ENCODE measurements around the gene KRTAP5-1.
"Not testable (repeated sequence)": the region's sequence is repeated elsewhere in the genome, so short reads cannot be mapped to it uniquely, and the experiment has no call there.

KRTAP5-1 gene

GRCh38 chr11:1601663-1602062 is 16.6 kb upstream of the KRTAP5-1 start:
- POLR2A ChIA-PET; H3K4me3 ChIP-seq (ENCODE audit: control insufficient read depth in 1 of 7, extremely low read depth in 1 of 7, insufficient read depth in 4 of 7, low read depth in 2 of 7, low read length in 6 of 7); H3K27ac ChIP-seq (ENCODE audit: insufficient read depth in 1 of 2, low read depth in 1 of 2, low read length in 2 of 2, poor library complexity in 1 of 2, severe bottlenecking in 2 of 2); H3K36me3 ChIP-seq (ENCODE audit: control insufficient read depth in 4 of 4, insufficient read depth in 4 of 4, low read length in 3 of 4); CTCF ChIA-PET; H3K9me3 ChIP-seq (ENCODE audit: control extremely low read depth in 1 of 5, control insufficient read depth in 4 of 5, insufficient read depth in 2 of 5, low read depth in 1 of 5, low read length in 4 of 5); DNase-seq; H3K4me1 ChIP-seq (ENCODE audit: control extremely low read depth in 1 of 4, control insufficient read depth in 4 of 4, insufficient read depth in 4 of 4, low read length in 3 of 4): not testable (repeated sequence)
- peaks cover 4 to 64% (median 15%) of the 10 kb centered on the region in 5 experiments for H3K27me3 ChIP-seq (replicated peaks in 2 of 5; ENCODE audit: control insufficient read depth in 4 of 5, insufficient read depth in 5 of 5, low read length in 4 of 5)
- 88% methylated on average over 1 of the region's 3 CpGs for WGBS (ENCODE audit: insufficient coverage)

GRCh38 chr11:1600626-1601025 is 15.5 kb upstream of the KRTAP5-1 start:
- Histone ChIP-seq H3K9me3 (ENCODE audit: control extremely low read depth in 1 of 5, control insufficient read depth in 4 of 5, insufficient read depth in 2 of 5, low read depth in 1 of 5, low read length in 4 of 5) (peaks cover 0 to 2% (median 0%) of the 10 kb centered on the region in 5 experiments), H3K4me1 (ENCODE audit: control extremely low read depth in 1 of 4, control insufficient read depth in 4 of 4, insufficient read depth in 4 of 4, low read length in 3 of 4) (no peaks in the 10 kb centered on the region), H3K27ac (ENCODE audit: insufficient read depth in 1 of 2, low read depth in 1 of 2, low read length in 2 of 2, poor library complexity in 1 of 2, severe bottlenecking in 2 of 2) (no peak overlapping the region), H3K4me3 (ENCODE audit: control insufficient read depth in 1 of 7, extremely low read depth in 1 of 7, insufficient read depth in 4 of 7, low read depth in 2 of 7, low read length in 6 of 7) (no peak overlapping the region), H3K27me3 (replicated peaks in 2 of 5; ENCODE audit: control insufficient read depth in 4 of 5, insufficient read depth in 5 of 5, low read length in 4 of 5) (peaks cover 4 to 69% (median 14%) of the 10 kb centered on the region in 5 experiments), H3K36me3 (ENCODE audit: control insufficient read depth in 4 of 4, insufficient read depth in 4 of 4, low read length in 3 of 4) (no peaks in the 10 kb centered on the region)
- 100% methylated on average over 1 of the region's 5 CpGs for WGBS (ENCODE audit: insufficient coverage)
- DNase-seq = no peak
- CTCF ChIA-PET = no interaction called here
- POLR2A ChIA-PET = interaction anchor here (0.5 to 0.6 kb wide), 2 partner anchors 209 to 650 kb away, joined by 3 read pairs; no protein-coding TSS in a partner anchor

GRCh38 chr11:1598816-1599215 is 13.7 kb upstream of the KRTAP5-1 start:
- H3K27me3 ChIP-seq (replicated peaks in 2 of 5; ENCODE audit: control insufficient read depth in 4 of 5, insufficient read depth in 5 of 5, low read length in 4 of 5) = peaks cover 4 to 72% (median 14%) of the 10 kb centered on the region in 5 experiments
- no peak for DNase-seq
- POLR2A ChIA-PET = no interaction called here

GRCh38 chr11:1598406-1598805 is 13.3 kb upstream of the KRTAP5-1 start:
- DNase-seq; H3K36me3 ChIP-seq (ENCODE audit: control insufficient read depth in 4 of 4, insufficient read depth in 4 of 4, low read length in 3 of 4); POLR2A ChIA-PET; H3K9me3 ChIP-seq (ENCODE audit: control extremely low read depth in 1 of 5, control insufficient read depth in 4 of 5, insufficient read depth in 2 of 5, low read depth in 1 of 5, low read length in 4 of 5); H3K27ac ChIP-seq (ENCODE audit: insufficient read depth in 1 of 2, low read depth in 1 of 2, low read length in 2 of 2, poor library complexity in 1 of 2, severe bottlenecking in 2 of 2); H3K4me3 ChIP-seq (ENCODE audit: control insufficient read depth in 1 of 7, extremely low read depth in 1 of 7, insufficient read depth in 4 of 7, low read depth in 2 of 7, low read length in 6 of 7); H3K4me1 ChIP-seq (ENCODE audit: control extremely low read depth in 1 of 4, control insufficient read depth in 4 of 4, insufficient read depth in 4 of 4, low read length in 3 of 4): not testable (repeated sequence)
- WGBS (ENCODE audit: insufficient coverage) = 80% methylated on average over 1 of the region's 3 CpGs
- peaks cover 4 to 76% (median 15%) of the 10 kb centered on the region in 5 experiments for H3K27me3 ChIP-seq (replicated peaks in 2 of 5; ENCODE audit: control insufficient read depth in 4 of 5, insufficient read depth in 5 of 5, low read length in 4 of 5)
- CTCF ChIA-PET = interaction anchor here (1.1 kb wide), 1 partner anchor 21 kb away, joined by 3 read pairs; no protein-coding TSS in a partner anchor

More at GRCh38 chr11:1598816-1599215, 13.7 kb upstream of the KRTAP5-1 start:
- WGBS (ENCODE audit: insufficient coverage) = no CpG with 5 or more reads among the region's 6 CpGs
- H3K36me3 ChIP-seq (ENCODE audit: control insufficient read depth in 4 of 4, insufficient read depth in 4 of 4, low read length in 3 of 4) = no peaks in the 10 kb centered on the region
- peaks cover 0 to 2% (median 0%) of the 10 kb centered on the region in 5 experiments for H3K9me3 ChIP-seq (ENCODE audit: control extremely low read depth in 1 of 5, control insufficient read depth in 4 of 5, insufficient read depth in 2 of 5, low read depth in 1 of 5, low read length in 4 of 5)
- CTCF ChIA-PET = interaction anchor here (0.7 kb wide), 2 partner anchors 21 to 23 kb away, joined by 3 read pairs; no protein-coding TSS in a partner anchor
- H3K27ac ChIP-seq (ENCODE audit: insufficient read depth in 1 of 2, low read depth in 1 of 2, low read length in 2 of 2, poor library complexity in 1 of 2, severe bottlenecking in 2 of 2) = no peak overlapping the region
- H3K4me3 ChIP-seq (ENCODE audit: control insufficient read depth in 1 of 7, extremely low read depth in 1 of 7, insufficient read depth in 4 of 7, low read depth in 2 of 7, low read length in 6 of 7) = no peak overlapping the region
- H3K4me1 ChIP-seq (ENCODE audit: control extremely low read depth in 1 of 4, control insufficient read depth in 4 of 4, insufficient read depth in 4 of 4, low read length in 3 of 4) = no peaks in the 10 kb centered on the region

GRCh38 chr11:1597994-1598380 is 12.9 kb upstream of the KRTAP5-1 start, which contains the start of gene KRTAP5-2:
Gene KRTAP5-2 (minus strand): TSS chr11:1598294. CDS start chr11:1598250, 44 bp downstream.
- POLR2A ChIA-PET = no interaction called here
- no peaks in the 10 kb centered on the region for H3K36me3 ChIP-seq (ENCODE audit: control insufficient read depth in 4 of 4, insufficient read depth in 4 of 4, low read length in 3 of 4)
- H3K27me3 ChIP-seq (replicated peaks in 2 of 5; ENCODE audit: control insufficient read depth in 4 of 5, insufficient read depth in 5 of 5, low read length in 4 of 5) = peaks cover 5 to 77% (median 16%) of the 10 kb centered on the region in 5 experiments
- H3K4me3 ChIP-seq (ENCODE audit: control insufficient read depth in 1 of 7, extremely low read depth in 1 of 7, insufficient read depth in 4 of 7, low read depth in 2 of 7, low read length in 6 of 7) = no peak within 1 kb of the TSS
- no peaks in the 10 kb centered on the region for H3K4me1 ChIP-seq (ENCODE audit: control extremely low read depth in 1 of 4, control insufficient read depth in 4 of 4, insufficient read depth in 4 of 4, low read length in 3 of 4)
- H3K9me3 ChIP-seq (ENCODE audit: control extremely low read depth in 1 of 5, control insufficient read depth in 4 of 5, insufficient read depth in 2 of 5, low read depth in 1 of 5, low read length in 4 of 5) = peaks cover 0 to 2% (median 0%) of the 10 kb centered on the region in 5 experiments
- WGBS (ENCODE audit: insufficient coverage) = 29% methylated on average over 1 of the region's 4 CpGs
- no peak for DNase-seq
- H3K27ac ChIP-seq (ENCODE audit: insufficient read depth in 1 of 2, low read depth in 1 of 2, low read length in 2 of 2, poor library complexity in 1 of 2, severe bottlenecking in 2 of 2) = no peak within 1 kb of the TSS
- CTCF ChIA-PET = interaction anchor here (0.5 to 1.4 kb wide), 6 partner anchors 22 to 1335 kb away, joined by 3 read pairs; no protein-coding TSS in a partner anchor

- no peak for DNase-seq
- no peaks in the 10 kb centered on the region for H3K36me3 ChIP-seq (ENCODE audit: control insufficient read depth in 4 of 4, insufficient read depth in 4 of 4, low read length in 3 of 4)
- POLR2A ChIA-PET = no interaction called here
- H3K27ac ChIP-seq (ENCODE audit: insufficient read depth in 1 of 2, low read depth in 1 of 2, low read length in 2 of 2, poor library complexity in 1 of 2, severe bottlenecking in 2 of 2) = no peak overlapping the region
- no peaks in the 10 kb centered on the region for H3K4me1 ChIP-seq (ENCODE audit: control extremely low read depth in 1 of 4, control insufficient read depth in 4 of 4, insufficient read depth in 4 of 4, low read length in 3 of 4)
- CTCF ChIA-PET = interaction anchor here (0.5 to 1.4 kb wide), 7 partner anchors 9 to 1336 kb away, joined by 3 to 4 read pairs (median 3); no protein-coding TSS in a partner anchor
- no peak overlapping the region for H3K4me3 ChIP-seq (ENCODE audit: control insufficient read depth in 1 of 7, extremely low read depth in 1 of 7, insufficient read depth in 4 of 7, low read depth in 2 of 7, low read length in 6 of 7)
- peaks cover 0 to 2% (median 0%) of the 10 kb centered on the region in 5 experiments for H3K9me3 ChIP-seq (ENCODE audit: control extremely low read depth in 1 of 5, control insufficient read depth in 4 of 5, insufficient read depth in 2 of 5, low read depth in 1 of 5, low read length in 4 of 5)
- H3K27me3 ChIP-seq (replicated peaks in 2 of 5; ENCODE audit: control insufficient read depth in 4 of 5, insufficient read depth in 5 of 5, low read length in 4 of 5) = peaks cover 5 to 77% (median 16%) of the 10 kb centered on the region in 5 experiments
- WGBS (ENCODE audit: insufficient coverage) = 98% methylated on average over 10 of the region's 10 CpGs
These were observed 12.4 kb upstream of the KRTAP5-1 start for GRCh38 chr11:1597331-1597993.

- WGBS (ENCODE audit: insufficient coverage) = 93% methylated on average over 5 of the region's 19 CpGs
- H3K27ac ChIP-seq (ENCODE audit: insufficient read depth in 1 of 2, low read depth in 1 of 2, low read length in 2 of 2, poor library complexity in 1 of 2, severe bottlenecking in 2 of 2); H3K4me3 ChIP-seq (ENCODE audit: control insufficient read depth in 1 of 7, extremely low read depth in 1 of 7, insufficient read depth in 4 of 7, low read depth in 2 of 7, low read length in 6 of 7); H3K9me3 ChIP-seq (ENCODE audit: control extremely low read depth in 1 of 5, control insufficient read depth in 4 of 5, insufficient read depth in 2 of 5, low read depth in 1 of 5, low read length in 4 of 5); H3K36me3 ChIP-seq (ENCODE audit: control insufficient read depth in 4 of 4, insufficient read depth in 4 of 4, low read length in 3 of 4); H3K4me1 ChIP-seq (ENCODE audit: control extremely low read depth in 1 of 4, control insufficient read depth in 4 of 4, insufficient read depth in 4 of 4, low read length in 3 of 4); POLR2A ChIA-PET; DNase-seq: not testable (repeated sequence)
- CTCF ChIA-PET = interaction anchor here (0.7 to 1.4 kb wide), 4 partner anchors 8 to 440 kb away, joined by 3 to 4 read pairs (median 3); partner anchors contain the start of gene KRTAP5-3
- peaks cover 5 to 85% (median 16%) of the 10 kb centered on the region in 5 experiments for H3K27me3 ChIP-seq (replicated peaks in 2 of 5; ENCODE audit: control insufficient read depth in 4 of 5, insufficient read depth in 5 of 5, low read length in 4 of 5)
These were observed 11.6 kb upstream of the KRTAP5-1 start for GRCh38 chr11:1596576-1597121.

All from common myeloid progenitor, CD34-positive (primary cell).